Panc1 (cell line): ENCODE data around the gene GZF1.

Source experiments
- CTCF ChIP-seq: fragments of 450-650 bp; IDR thresholded peaks from 2 replicates; pipeline ENCODE4 v1.5.1; 2017; ENCODE audit warnings: mild to moderate bottlenecking
- POLR2AphosphoS5 ChIP-seq: IDR thresholded peaks from 2 replicates; pipeline ENCODE4 v1.6.1; 2012; ENCODE audit warnings: mild to moderate bottlenecking, low read depth, low read length, moderate library complexity
- SIN3A ChIP-seq: IDR thresholded peaks from 2 replicates; pipeline ENCODE4 v1.6.1; 2012; ENCODE audit warnings: low read depth, mild to moderate bottlenecking, low read length, moderate library complexity, borderline replicate concordance; ENCODE audit not compliant: insufficient read depth
- TCF7L2 ChIP-seq: IDR thresholded peaks from 2 replicates; pipeline ENCODE4 v1.6.1; 2011; ENCODE audit warnings: mild to moderate bottlenecking, low read depth, low read length, inconsistent platforms

- TF ChIP-seq POLR2AphosphoS5 = no peak
- no peak for TF ChIP-seq CTCF
- TF ChIP-seq SIN3A = no peak
- TF ChIP-seq TCF7L2 = no peak
Measured at GRCh38 chr20:23370873-23371272, 8.9 kb downstream of the GZF1 start.
